ENCODE results near the gene FGF5.
"Not testable (repeated sequence)": the region's sequence is repeated elsewhere in the genome, so short reads cannot be mapped to it uniquely, and the experiment has no call there.

The FGF5 gene

DNA sequence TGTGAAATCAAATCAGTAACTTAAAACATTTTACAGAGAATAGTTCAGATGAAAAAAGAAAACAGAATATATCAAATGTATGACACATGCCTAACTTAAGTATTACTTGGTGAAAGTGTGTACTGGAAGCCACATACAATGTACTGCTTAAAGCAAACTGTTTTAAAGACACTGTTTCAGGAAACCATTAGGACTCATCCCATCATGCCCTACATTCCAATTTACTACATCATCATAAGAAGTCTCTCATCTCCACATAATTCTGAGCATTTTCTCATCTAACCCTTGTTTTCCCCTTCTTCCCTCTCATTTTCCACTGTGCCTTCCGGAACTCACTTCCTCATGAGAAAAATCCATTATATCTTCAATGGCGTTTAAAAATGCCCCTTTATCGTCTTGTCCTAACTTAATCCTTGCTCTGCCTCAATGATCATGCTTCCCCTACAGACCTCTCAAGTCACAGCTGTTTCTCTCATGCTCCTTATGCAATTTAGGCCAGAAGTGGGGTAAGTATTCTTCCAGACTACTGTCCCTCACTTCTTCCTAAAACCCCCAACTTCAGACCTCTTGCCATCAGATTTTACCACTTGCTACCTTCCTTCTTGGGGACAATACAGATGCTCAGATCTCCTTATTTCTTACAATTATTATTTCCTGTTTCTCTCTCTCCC lies 26.8 kb upstream of the FGF5 start:
- FAIRE-seq (no peak), DNase-seq (ENCODE audit: insufficient read length, low spot score) (no peak)
- TF ChIP-seq POLR2A (IDR thresholded peaks at IDR 0.05; ENCODE audit: low read depth, low read length): no peak

GRCh38 chr4:80240976-80241375 lies 25.5 kb upstream of the FGF5 start:
- DNase-seq (ENCODE audit: insufficient read length, low spot score) (no peak), FAIRE-seq (peak; percentile 78)

DNA sequence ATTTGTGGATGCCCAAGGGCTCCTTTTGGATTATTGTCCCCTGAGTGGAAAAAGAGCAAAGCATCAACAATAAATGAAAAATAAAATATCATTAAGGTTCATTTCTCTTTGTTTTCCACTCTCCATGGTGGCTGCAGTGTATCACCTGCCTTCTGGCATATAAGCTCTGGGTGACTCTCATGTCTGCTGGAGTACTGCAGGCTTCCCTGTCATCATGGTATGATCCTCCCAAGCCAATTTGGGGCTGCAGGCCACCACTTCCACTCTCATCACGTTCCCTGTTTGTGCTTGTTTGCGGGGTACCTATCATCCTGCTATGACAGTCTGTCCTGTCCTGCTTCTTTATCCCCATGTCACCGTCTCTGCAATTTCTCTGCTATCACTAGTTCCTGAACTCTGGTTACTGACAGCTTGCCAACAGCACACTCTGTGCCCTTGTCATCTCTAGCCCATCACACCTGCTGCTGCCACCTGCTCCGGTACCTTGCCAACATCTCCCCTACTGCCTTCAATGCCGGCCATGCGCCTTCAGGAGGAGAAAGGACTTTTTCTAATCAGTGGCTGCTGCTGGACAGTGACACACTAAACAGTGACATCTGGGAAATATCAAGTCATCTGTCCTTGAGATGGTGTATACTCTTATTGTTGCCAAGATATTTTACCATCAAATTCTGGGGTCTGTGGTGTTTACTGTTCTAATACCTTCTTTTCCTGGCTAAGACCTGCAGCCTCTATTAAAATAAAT lies 23.0 kb upstream of the FGF5 start:
- no peak for DNase-seq (ENCODE audit: insufficient read length, low spot score)
- no peak for FAIRE-seq
- no peak for TF ChIP-seq POLR2A (IDR thresholded peaks at IDR 0.05; ENCODE audit: low read depth, low read length)

More at GRCh38 chr4:80240976-80241375, 25.5 kb upstream of the FGF5 start:
- TF ChIP-seq POLR2A (IDR thresholded peaks at IDR 0.05; ENCODE audit: low read depth, low read length): no peak

- DNase-seq (ENCODE audit: insufficient read length, low spot score); FAIRE-seq: not testable (repeated sequence)
Measured at GRCh38 chr4:80247484-80247883, 19.0 kb upstream of the FGF5 start.

- no peak for TF ChIP-seq POLR2A (IDR thresholded peaks at IDR 0.05; ENCODE audit: low read depth, low read length)
- no peak for DNase-seq (ENCODE audit: insufficient read length, low spot score)
Measured at GRCh38 chr4:80249144-80249543, 17.3 kb upstream of the FGF5 start.

DNA sequence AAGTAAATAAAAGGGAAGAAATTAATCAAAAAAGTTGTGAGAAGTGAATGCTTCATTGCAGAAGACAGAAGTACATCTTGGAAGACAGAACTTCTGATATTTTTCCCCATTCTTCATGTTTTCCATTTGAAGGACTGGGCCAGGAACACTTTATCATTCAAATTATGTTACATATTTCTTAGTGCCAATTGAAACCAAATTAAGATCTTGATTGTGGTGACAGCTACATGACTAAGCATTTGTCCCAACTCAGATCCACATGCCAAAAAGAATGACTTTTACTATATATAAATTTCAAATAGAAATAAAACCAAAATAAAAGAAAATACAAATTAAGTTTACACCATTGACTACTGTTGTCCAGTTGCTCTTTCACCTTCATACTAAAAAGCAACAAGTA lies 14.0 kb upstream of the FGF5 start:
- DNase-seq (ENCODE audit: insufficient read length, low spot score) (no peak), FAIRE-seq (no peak)
- TF ChIP-seq POLR2A (IDR thresholded peaks at IDR 0.05; ENCODE audit: low read depth, low read length): no peak

More at GRCh38 chr4:80249144-80249543, 17.3 kb upstream of the FGF5 start:
- no peak for FAIRE-seq

DNA sequence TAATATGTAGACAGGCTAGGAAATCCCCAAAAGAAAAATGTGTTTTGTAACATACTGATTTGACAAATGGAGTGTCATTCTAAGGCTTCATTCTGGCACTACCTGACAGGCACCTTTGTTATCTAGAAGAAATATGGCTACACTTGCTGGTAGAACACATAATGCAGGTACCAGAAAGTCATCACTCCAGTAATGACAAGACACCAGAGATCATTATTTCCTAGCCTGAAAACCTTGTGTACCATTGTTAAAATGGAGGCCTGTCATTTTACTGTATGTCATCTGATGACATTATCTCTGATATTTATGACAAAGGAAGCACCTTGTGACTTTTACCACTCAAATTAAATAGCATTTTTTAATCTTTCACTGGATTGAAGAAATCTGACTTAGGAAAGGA lies 13.5 kb upstream of the FGF5 start:
- no peak for DNase-seq (ENCODE audit: insufficient read length, low spot score)
- FAIRE-seq: no peak
- no peak for TF ChIP-seq POLR2A (IDR thresholded peaks at IDR 0.05; ENCODE audit: low read depth, low read length)

DNA sequence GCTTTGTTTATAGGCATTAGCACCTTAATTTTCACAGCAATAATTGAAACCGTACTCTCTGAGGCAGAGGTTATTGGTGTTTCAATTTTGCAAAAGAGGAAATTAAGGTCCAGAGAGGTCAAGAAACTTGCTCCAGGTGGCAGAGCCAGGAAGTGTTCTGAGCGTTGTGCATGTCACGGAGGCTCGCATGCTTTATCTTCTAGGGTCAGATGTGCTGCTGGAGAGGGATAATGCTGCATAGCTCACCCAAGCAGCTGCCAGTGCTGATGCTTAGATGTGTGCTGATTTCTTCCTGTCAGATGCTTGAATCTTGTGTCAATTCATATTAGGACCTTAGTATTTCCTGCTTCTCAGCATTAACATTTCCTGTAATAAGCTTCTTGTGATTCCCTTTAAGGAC lies 13.0 kb upstream of the FGF5 start:
- TF ChIP-seq POLR2A (IDR thresholded peaks at IDR 0.05; ENCODE audit: low read depth, low read length): no peak
- no peak for DNase-seq (ENCODE audit: insufficient read length, low spot score)
- peak; percentile 67 for FAIRE-seq

GRCh38 chr4:80254114-80254513 lies 12.3 kb upstream of the FGF5 start:
- no peak for DNase-seq (ENCODE audit: insufficient read length, low spot score)
- FAIRE-seq: no peak
- TF ChIP-seq POLR2A (IDR thresholded peaks at IDR 0.05; ENCODE audit: low read depth, low read length): no peak

- no peak for TF ChIP-seq POLR2A (IDR thresholded peaks at IDR 0.05; ENCODE audit: low read depth, low read length)
- DNase-seq (ENCODE audit: insufficient read length, low spot score): no peak
- peak; percentile 92 for FAIRE-seq
Measured at GRCh38 chr4:80255329-80256095, 11.0 kb upstream of the FGF5 start.

DNA sequence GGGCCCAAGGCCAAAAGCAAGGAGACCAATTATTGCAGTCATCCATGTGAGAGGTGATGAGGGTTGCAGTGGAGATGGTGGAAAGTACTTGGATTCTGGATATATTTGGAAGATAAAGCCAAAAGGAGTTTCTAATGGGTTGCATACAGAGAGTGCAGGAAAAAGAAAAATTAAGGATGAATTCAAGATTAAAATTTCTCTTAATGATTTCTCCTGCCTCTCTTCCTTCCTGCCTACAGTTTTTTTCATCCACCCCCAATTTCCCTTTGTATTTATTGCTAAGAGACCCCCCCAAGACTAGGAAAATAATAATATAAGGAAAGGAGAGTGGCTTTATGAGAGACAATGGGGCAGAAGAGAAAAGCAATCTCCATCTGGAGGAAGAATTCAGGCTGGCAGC lies 8.6 kb upstream of the FGF5 start:
- FAIRE-seq (no peak), DNase-seq (ENCODE audit: insufficient read length, low spot score) (no peak)

DNA sequence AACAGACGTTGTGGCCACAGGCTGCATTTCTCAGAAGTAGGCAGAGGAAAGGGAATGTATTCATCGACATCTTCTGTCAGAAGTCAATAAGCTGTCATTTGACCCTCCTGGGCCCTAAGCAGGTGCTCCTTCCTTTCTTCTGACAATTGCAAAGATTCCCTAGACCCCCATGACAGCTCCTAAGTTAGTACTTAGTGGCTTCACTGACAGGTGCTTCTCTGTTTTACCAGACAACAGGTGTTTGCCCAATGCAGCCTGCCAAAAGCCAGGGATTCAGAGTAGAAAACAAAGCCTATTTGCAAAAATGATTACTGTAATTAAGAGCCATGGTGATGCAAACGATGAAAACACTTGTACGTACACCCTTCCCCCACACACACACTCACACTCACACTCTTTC lies 7.5 kb upstream of the FGF5 start:
- no peak for FAIRE-seq
- TF ChIP-seq POLR2A (IDR thresholded peaks at IDR 0.05; ENCODE audit: low read depth, low read length): no peak
- DNase-seq (ENCODE audit: insufficient read length, low spot score): no peak

More for the DNA sequence above, 8.6 kb upstream of the FGF5 start:
- no peak for TF ChIP-seq POLR2A (IDR thresholded peaks at IDR 0.05; ENCODE audit: low read depth, low read length)

GRCh38 chr4:80259817-80260216 lies 6.6 kb upstream of the FGF5 start:
- no peak for TF ChIP-seq POLR2A (IDR thresholded peaks at IDR 0.05; ENCODE audit: low read depth, low read length)
- DNase-seq (ENCODE audit: insufficient read length, low spot score) (no peak), FAIRE-seq (no peak)

GRCh38 chr4:80261989-80262600 lies 4.4 kb upstream of the FGF5 start:
- TF ChIP-seq POLR2A (IDR thresholded peaks at IDR 0.05; ENCODE audit: low read depth, low read length): no peak
- FAIRE-seq (no peak), DNase-seq (ENCODE audit: insufficient read length, low spot score) (no peak)

Data from H54 (cell line).